AG04450 (cell line): ENCODE measurements around the gene PTPRR. TPM values are rescaled to one million over a fixed set of nuclear protein-coding genes. Genes with fewer than 3 reads are reported as not detected.

Experiments
- CTCF ChIA-PET: fragments of 300-600, 350-600 bp; formaldehyde crosslinking; extraction: SDS; loops from one replicate; lab custom pipeline; 2022; ENCODE audit warnings: antibody characterized with exemption, inconsistent platforms; lab: Charles Lee
- POLR2A ChIA-PET: fragments of 350-600 bp; formaldehyde crosslinking; extraction: SDS; loops from one replicate; lab custom pipeline; 2021; ENCODE audit warnings: antibody characterized with exemption, inconsistent platforms; lab: Yijun Ruan, JAX
- DNase-seq: peaks from one replicate; pipeline ENCODE4 v3.0.0-alpha.2; 2011; ENCODE audit warnings: low read depth, low spot score
- H3K27ac ChIP-seq: one replicate; pipeline ENCODE4 v1.5.1; 2012; ENCODE audit warnings: low read depth, low read length, control low read depth
- H3K27me3 ChIP-seq: one replicate; pipeline ENCODE4 v1.6.0; 2012; ENCODE audit warnings: low read length; ENCODE audit not compliant: control insufficient read depth, insufficient read depth
- H3K4me3 ChIP-seq: 2 replicates; pipeline ENCODE4 v1.5.1; 2011; ENCODE audit warnings: mild to moderate bottlenecking, low read depth, low read length, control low read depth
- H3K9me3 ChIP-seq: 2 replicates; pipeline ENCODE4 v1.5.1; 2012; ENCODE audit warnings: low read length; ENCODE audit not compliant: control insufficient read depth, insufficient read depth
- polyA minus RNA-seq: library from RNA; depleted of rRNA, polyadenylated mRNA; stranded (reverse); fragments of >200 nt; gene quantifications from 2 replicates; pipeline ENCODE4 v1.2.3, GENCODE V29; 2011; rRNA and poly(A)+ RNA removed
- polyA plus RNA-seq: library from polyadenylated mRNA; depleted of rRNA; stranded (reverse); fragments of >200 nt; gene quantifications from 2 replicates; pipeline ENCODE4 v1.2.3, GENCODE V29; 2011; rRNA removed
- TF ChIP-seq, protein P1 (sequence below): IDR thresholded peaks from 2 replicates; pipeline ENCODE4 v1.5.1; 2011; ENCODE audit warnings: low read depth, low read length, control low read depth, inconsistent platforms

Gene PTPRR, protein sequence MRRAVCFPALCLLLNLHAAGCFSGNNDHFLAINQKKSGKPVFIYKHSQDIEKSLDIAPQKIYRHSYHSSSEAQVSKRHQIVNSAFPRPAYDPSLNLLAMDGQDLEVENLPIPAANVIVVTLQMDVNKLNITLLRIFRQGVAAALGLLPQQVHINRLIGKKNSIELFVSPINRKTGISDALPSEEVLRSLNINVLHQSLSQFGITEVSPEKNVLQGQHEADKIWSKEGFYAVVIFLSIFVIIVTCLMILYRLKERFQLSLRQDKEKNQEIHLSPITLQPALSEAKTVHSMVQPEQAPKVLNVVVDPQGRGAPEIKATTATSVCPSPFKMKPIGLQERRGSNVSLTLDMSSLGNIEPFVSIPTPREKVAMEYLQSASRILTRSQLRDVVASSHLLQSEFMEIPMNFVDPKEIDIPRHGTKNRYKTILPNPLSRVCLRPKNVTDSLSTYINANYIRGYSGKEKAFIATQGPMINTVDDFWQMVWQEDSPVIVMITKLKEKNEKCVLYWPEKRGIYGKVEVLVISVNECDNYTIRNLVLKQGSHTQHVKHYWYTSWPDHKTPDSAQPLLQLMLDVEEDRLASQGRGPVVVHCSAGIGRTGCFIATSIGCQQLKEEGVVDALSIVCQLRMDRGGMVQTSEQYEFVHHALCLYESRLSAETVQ
- polyA plus RNA-seq (0.07 TPM in 1 of 2 replicates, not detected in the other), polyA minus RNA-seq (not detected in 2 replicates)

DNA sequence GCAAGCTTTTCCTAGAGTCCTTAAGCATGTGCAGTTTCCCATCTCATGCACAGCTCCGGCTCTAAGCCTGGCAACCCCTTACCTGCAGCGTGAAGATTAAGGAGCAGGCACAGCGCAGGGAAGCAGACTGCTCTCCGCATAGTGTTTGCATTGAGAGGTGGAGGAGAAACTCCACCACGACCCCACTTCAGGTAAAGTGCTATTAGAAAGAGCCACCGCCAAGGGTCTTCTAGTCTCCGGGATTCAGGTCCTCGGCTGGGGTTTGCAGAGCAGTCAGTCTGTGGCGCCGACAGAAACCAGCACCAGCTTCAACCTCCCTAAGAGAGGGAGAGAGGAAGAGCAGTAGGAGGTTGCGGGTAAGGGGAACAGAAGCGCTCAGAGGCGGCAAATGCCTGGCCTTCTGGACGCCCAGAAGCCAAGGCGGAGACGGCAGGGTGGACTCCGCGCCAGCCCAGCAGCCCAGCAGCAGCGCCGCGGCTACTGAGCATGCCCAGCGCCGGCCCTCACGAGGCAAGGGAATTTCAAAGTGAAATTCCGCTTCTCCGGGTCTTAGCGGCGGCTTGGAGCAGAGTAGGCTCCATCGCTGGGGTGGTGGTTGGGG lies at the start of gene PTPRR:
Gene PTPRR (minus strand): TSS at position 488 of the 601 bp plus-strand sequence. CDS start 348 bp downstream, at position 140.
- POLR2A ChIA-PET = no interaction called here
- TF ChIP-seq, protein P1, sequence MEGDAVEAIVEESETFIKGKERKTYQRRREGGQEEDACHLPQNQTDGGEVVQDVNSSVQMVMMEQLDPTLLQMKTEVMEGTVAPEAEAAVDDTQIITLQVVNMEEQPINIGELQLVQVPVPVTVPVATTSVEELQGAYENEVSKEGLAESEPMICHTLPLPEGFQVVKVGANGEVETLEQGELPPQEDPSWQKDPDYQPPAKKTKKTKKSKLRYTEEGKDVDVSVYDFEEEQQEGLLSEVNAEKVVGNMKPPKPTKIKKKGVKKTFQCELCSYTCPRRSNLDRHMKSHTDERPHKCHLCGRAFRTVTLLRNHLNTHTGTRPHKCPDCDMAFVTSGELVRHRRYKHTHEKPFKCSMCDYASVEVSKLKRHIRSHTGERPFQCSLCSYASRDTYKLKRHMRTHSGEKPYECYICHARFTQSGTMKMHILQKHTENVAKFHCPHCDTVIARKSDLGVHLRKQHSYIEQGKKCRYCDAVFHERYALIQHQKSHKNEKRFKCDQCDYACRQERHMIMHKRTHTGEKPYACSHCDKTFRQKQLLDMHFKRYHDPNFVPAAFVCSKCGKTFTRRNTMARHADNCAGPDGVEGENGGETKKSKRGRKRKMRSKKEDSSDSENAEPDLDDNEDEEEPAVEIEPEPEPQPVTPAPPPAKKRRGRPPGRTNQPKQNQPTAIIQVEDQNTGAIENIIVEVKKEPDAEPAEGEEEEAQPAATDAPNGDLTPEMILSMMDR = no peak
- Histone ChIP-seq H3K27ac (no peak within 1 kb of the TSS), H3K4me3 (no peak within 1 kb of the TSS), H3K9me3 (no peaks in the 10 kb centered on the region), H3K27me3 (no peaks in the 10 kb centered on the region)
- no peak for DNase-seq
- CTCF ChIA-PET = no interaction called here

DNA sequence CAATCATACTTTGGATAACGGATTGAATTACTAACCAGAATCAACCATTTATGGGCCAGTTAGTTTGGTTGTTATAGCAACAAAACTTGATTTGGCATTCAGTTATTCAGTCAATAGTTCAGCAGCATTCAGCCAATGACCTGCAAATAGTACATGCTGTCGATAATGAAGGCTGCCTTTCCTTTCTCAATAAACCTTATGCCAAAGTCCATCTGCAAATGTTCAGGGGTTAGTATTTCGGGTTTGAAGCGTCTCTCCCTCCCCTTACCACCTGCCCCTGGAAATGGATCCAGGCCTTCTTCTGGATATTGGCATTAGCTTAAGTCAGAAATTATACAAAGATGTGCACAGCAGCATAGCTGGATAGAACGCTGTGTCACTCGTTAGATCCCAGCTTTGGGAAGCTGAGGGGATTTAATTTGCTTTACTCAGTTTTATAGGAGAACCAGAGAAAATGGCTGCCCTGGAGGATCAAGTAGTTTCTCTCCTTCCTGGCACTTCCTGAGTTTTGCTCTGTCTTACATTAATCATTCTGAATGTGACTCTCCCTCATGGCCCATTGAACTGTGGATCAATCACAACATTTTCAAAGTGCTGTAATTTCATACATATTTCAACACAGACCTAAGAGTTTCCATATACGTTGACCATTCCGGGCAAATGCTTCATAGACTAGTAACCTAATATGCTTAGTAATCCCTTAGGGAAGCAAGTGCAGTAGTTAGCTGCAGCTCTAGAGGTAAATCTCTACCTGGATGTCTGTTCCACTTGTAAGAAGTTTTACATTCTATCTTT lies 46.7 kb upstream of the PTPRR start:
- H3K27me3 ChIP-seq = no peaks in the 10 kb centered on the region
- no peak overlapping the region for H3K4me3 ChIP-seq
- no peaks in the 10 kb centered on the region for H3K9me3 ChIP-seq
- no peak overlapping the region for H3K27ac ChIP-seq
- CTCF ChIA-PET = no interaction called here
- no peak for DNase-seq
- TF ChIP-seq, protein P1 = no peak
- POLR2A ChIA-PET = no interaction called here

DNA sequence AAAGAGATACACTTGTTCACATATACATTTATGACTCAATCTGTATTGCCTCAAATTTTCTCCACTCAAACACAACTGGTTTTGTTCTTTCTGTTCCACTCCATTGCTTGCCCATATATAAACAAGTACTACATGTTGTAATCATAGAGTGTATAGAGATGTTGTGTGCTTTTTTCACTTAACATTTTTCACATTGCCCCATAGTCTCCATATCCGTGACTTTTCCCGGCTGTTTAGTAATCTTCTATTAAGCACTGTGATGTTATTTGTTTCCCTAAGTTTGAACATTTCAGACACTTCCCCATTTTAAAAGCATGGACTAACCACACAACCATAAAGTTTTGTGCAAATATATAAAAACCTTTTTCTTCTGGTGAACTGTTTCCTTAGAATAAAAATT lies 45.5 kb upstream of the PTPRR start:
- DNase-seq = no peak
- ChIA-PET CTCF (no interaction called here), POLR2A (no interaction called here)
- Histone ChIP-seq H3K27ac (no peak overlapping the region), H3K4me3 (no peak overlapping the region), H3K27me3 (no peaks in the 10 kb centered on the region), H3K9me3 (no peaks in the 10 kb centered on the region)
- TF ChIP-seq, protein P1 = no peak

DNA sequence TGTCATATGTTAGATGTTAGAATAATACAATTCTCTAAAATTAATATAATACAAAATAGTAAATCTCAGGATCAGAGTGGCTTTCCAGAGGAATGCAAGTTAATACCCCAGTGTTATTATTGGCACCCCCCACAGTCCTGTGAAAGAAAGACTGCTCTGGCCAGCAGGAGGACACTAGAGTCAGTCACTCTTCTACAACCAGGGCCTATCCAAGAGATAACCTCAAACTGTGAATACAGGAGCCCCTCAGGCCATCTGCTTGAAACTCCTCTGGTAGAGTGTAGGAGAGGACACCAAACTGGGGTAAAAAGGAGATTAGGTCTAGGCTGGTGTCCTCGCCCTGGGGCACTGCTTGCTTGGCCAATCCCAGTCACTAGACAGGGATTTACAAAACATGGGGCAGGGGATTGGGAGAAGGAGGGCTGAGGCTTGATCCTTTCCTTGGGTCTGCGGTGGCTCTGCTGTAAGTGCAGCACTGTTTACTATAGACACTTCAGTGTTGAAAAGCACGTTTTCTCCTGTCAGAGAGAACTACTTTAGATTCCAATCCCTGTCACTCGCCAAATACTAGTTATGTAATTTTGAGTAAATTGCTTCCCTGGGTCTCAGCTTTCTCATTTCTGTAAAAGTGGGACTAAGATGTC lies 44.5 kb upstream of the PTPRR start:
- no peak overlapping the region for H3K4me3 ChIP-seq
- ChIA-PET POLR2A (no interaction called here), CTCF (no interaction called here)
- no peak for DNase-seq
- TF ChIP-seq, protein P1 = no peak
- H3K9me3 ChIP-seq = no peaks in the 10 kb centered on the region
- no peak overlapping the region for H3K27ac ChIP-seq
- H3K27me3 ChIP-seq = no peaks in the 10 kb centered on the region
